HG02870 (cell line): ENCODE results near the gene TPI1.

Experiments
- ATAC-seq: cut with Tn5 transposase; IDR thresholded peaks from one replicate; pipeline ENCODE4 v1.9.1; 2021; ENCODE audit warnings: mild to moderate bottlenecking, moderate library complexity; ENCODE audit not compliant: unreplicated experiment

TPI1 gene

DNA sequence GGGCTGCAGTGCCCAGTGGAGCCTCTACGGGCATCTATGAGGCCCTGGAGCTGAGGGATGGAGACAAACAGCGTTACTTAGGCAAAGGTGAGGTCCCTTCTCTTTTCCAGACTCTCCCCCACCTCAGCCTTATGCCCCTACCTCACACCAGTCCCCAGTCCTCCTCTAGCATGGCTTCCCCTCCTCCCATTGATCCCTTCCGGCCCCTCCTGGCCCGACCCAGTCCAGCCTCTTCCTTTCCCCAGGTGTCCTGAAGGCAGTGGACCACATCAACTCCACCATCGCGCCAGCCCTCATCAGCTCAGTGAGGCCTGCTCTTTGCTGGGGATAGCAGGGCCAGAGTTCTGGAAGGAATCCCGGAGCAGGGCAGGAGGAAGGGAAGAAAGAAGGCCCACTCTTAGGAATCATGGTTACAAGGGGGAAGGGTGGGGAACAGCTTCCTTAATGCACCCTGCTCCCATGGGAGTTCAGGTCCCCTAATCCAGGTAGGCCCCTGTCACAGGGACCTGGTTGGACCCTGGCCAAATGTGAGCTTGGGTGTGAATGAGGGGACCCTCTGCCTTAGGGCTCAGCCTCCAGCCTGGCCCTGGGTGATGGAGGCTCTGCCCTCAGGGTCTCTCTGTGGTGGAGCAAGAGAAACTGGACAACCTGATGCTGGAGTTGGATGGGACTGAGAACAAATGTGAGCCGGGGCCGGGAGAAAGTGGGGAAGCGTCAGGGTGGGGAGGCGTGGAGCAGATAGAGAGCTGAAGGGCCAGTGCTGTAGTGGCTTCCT, 49.3 kb downstream of the TPI1 start:
- ATAC-seq: no peak

GRCh38 chr12:6917491-6918231, 50.3 kb downstream of the TPI1 start:
- no peak for ATAC-seq

DNA sequence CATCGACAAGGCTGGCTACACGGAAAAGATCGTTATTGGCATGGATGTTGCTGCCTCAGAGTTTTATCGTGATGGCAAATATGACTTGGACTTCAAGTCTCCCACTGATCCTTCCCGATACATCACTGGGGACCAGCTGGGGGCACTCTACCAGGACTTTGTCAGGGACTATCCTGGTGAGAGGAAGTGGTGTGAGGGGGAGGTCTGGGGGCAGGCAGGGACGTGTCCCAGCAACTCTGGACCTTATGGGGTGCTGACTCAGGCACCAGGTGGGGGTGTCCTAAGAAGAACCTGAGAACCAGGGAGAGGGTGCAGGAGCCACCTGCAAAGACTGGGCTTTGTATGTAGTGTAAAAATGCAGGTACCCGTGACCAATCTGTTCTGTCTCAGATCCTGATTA, 52.3 kb downstream of the TPI1 start:
- no peak for ATAC-seq
